GM19328 (cell line): ENCODE measurements around the gene FAM120A.

Experiments used
- ATAC-seq: cut with Tn5 transposase; IDR thresholded peaks from one replicate; pipeline ENCODE4 v1.9.1; 2021; ENCODE audit warnings: mild to moderate bottlenecking, moderate library complexity; ENCODE audit not compliant: unreplicated experiment

FAM120A gene

GRCh38 chr9:93591301-93592007, 140.0 kb downstream of the FAM120A start:
- ATAC-seq = no peak

GRCh38 chr9:93592008-93592642, 140.6 kb downstream of the FAM120A start:
- ATAC-seq = no peak

- no peak for ATAC-seq
Measured at GRCh38 chr9:93592643-93593021, 141.1 kb downstream of the FAM120A start.

- ATAC-seq = no peak
Measured at GRCh38 chr9:93593144-93593658, 141.7 kb downstream of the FAM120A start.

DNA sequence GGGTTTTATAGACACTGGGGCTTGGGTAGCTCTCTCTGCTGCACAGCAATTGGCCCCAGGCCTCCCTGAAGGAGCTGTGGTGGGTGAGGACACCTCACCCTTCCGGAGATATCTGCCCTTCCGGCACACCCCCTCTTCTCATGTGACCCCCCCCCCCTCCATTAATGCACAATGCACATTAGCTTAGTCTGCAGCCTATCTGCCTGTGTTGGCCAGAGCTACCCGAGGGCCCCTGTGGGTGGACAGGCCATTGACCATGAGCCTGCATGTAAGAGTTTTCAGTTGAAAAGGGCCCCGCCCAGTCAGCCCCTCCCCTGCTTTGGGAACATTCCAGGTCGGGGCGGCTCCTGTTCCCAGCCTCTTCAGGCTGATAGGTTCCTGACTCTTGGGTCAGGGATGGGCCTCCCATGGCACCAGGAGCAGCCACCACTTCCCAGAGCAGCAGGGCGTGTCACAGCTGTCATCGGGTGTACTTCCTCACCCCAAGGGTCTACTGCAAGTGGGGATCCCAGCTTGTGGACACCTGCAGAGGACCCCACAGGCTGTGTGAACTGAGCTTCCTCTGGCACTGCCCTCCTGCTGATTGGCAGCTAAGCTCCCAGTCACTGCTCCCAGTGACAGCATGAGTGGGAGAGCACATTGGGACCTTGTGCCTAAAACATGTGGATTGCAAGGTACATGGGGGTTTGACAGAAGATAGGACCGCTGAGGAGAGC, 142.7 kb downstream of the FAM120A start:
- ATAC-seq = no peak

DNA sequence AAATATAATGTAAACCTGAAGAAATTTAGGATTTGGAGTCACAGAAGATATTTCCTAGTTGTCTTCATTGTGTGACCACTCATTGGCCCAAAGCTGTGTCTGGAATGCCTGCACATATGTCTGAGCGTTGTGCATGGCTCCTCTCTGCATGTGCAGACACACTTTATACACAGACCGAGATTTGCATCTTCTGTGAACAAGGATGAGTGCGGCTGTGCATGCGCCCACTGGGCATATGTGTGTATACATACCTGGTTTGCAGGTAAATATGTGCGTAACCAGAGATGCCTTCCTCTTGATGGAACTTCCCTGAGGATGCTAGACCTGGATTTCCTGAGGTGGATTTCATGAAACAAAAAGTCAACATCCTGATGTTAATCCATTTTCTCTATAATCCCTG, 144.0 kb downstream of the FAM120A start:
- ATAC-seq = no peak

DNA sequence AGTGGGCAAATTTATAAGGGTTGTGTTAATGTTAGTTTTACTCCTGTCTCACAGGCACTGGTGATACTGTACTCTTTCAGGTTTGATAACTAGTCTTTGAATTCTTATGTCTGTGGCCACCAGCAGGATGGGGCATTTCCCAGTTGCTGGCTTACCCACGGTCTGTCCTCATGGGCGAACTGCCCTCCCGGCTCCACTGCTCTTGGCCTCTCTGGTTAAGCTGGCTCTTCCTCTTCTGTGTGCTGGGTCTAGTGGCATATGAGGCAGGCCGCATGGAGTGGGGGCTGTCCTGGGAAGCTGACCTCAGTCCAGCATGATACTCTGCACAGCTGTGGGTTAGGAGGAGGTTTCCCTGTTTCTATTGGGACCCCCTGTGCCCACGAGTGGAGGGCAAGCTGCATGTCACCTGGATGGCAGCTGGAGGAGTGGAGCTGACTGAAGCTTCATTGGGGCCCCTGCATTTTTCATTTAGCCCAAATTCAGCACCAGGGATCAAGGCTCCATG, 144.4 kb downstream of the FAM120A start:
- no peak for ATAC-seq

GRCh38 chr9:93596399-93596798, 144.9 kb downstream of the FAM120A start:
- ATAC-seq = no peak

DNA sequence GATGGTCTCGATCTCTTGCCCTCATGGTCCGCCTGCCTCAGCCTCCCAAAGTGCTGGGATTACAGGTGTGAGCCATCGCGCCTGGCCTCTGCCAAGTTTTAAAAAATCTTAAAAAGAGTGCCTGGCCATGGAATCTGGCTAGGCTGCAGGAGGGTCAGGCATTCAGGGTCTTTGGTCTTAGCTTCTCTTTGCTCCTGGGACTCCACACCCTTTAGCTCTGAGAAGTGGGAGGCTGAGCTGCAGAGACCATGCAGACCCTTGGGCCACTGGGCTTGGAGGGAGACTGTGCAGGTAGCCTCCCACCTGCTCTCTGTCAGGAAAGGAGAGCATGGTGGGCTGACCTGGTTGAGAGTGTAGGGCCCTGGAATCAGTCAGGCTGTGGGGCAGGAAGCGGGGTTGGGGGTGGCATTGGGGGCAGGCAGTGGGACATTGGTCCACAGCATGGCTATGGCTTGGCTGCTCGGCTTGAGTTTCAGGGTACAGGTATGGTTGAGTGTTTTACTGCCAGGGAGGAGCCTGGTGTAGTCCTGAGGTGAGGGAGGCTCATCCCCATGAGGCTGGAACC, 145.7 kb downstream of the FAM120A start:
- no peak for ATAC-seq

DNA sequence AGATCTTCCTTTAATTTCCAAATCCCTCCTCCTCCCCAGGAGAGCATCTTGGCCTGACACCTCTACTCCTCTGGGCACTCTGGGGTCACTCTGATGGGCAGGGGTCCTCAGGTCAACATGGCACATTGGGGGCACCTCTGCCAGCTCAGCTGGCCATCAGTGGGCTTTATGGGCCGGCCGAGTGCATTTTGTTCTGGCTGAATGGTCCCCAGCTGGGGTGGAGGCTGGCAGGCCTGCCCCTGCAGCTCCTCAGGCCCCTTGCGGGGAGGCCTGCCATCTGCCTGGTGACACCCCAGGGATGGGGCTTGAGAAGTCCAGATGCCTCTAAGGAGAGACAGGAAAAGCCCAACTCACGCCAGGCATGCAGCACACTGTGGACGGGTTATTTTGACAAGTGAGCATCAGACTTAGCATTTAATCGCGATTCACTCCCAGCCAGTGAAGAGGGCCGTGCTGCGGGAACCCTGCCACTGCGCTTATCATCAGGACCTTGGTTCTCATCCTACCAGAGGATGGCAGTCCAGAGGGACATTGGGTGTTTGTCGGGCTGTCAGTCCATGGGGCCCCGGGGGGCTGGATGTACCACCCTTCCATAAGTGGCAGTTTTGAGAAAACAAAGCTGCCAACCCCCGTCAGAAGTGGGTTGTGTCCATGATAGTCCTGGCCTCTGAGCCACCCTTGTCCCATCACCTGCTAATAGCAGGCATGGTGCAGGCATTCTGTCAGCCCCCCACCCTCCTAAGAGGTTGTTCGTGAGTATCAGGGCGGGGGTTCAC, 146.6 kb downstream of the FAM120A start:
- ATAC-seq = no peak

DNA sequence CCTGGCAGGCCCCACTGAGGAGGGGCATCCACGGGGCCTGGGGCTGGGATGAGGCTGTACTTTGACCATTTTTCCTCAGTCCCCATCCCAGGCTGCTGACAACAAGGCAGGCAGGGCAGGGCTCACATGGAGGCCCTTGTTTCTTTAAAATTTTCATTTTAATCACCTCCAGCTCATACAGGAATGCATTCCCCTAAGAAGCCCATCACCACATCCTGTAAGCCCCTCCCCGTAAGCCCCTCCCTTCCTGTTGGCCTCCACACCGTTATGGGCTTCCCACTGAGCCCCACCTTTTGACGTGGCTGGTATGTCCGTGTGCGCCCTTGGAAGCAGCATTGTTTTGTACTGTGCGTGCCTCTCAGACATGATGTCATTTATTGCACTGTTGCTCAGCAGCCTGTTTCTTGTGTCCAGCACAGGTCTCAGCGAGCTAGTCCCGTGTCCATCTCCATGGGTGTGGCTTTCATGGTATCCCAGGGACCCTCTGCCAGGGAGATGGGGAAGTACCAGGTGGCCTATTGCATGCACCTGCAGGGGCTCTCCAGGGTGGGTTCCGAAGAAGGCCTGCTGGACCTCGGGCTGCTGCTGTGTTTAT, 147.3 kb downstream of the FAM120A start:
- ATAC-seq = no peak

GRCh38 chr9:93599571-93600403, 148.3 kb downstream of the FAM120A start:
- no peak for ATAC-seq

- ATAC-seq = no peak
Measured at GRCh38 chr9:93600504-93600903, 149.0 kb downstream of the FAM120A start.

DNA sequence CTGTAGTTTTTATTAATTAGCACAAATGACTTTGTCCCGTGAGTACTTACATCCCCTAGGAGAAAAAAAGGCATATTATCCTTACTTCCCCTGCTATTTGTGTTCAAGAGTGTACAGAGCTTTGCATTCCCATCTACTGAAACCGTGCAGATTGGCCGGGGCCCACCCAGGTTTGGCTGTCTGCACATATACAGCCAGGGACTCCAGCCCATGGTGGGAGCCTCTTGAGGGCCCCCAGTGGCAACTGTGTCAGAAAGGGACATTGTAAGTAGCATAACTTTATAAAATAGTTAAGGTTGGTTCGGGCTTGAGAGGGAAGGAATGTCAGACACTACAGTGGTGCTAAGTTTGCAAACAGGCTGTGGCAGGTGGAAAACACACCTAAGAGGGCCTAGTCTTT, 149.6 kb downstream of the FAM120A start:
- no peak for ATAC-seq

- no peak for ATAC-seq
Measured at GRCh38 chr9:93601666-93602065, 150.2 kb downstream of the FAM120A start.

DNA sequence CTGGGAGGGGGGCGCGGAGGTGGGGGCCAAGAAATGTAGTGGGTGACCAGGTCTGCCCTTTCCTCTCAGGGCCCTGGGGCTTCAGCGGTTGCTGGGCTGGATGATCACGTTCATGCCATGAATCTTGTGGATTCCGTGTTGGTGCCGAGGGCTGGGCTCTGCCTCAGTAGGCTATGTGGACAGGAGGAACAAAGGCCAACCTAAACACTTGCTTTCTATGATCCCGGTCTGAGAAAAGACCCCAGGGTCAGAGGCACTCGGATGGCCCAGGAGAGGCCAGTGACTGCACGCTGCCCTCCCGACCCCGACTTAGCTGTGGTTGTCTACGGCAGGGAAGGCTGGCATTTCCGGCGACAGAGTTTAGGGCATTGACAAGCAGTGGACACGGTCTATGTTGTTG, 151.5 kb downstream of the FAM120A start:
- ATAC-seq = no peak

GRCh38 chr9:93603906-93604326, 152.4 kb downstream of the FAM120A start:
- no peak for ATAC-seq

DNA sequence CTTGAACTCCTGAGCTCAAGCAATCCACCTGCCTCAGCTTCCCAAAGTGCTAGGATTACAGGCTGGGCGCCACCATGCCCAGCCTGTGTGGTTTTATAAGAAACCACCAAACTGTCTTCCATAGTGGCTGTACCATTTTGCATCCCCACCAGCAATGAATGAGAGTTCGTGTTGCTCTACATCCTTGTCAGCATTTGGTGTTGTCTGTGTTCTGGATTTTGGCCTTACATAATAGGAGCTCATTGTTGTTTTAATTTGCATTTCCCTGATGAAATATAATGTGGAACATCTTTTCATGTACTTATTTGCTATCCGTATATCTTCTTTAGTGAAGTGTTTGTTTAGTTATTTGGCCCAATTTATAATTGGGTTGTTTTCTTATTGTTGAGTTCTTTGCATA, 154.7 kb downstream of the FAM120A start:
- ATAC-seq = no peak

- ATAC-seq = no peak
Measured at GRCh38 chr9:93610206-93610605, 158.7 kb downstream of the FAM120A start.
